Progenitor cell of endocrine pancreas (in vitro differentiated cells): Measurements from ENCODE around the gene PNPLA5. TPM values are rescaled to one million over a fixed set of nuclear protein-coding genes. Genes with fewer than 3 reads are reported as not detected.

Experiments used
- DNase-seq: peaks from one replicate; pipeline ENCODE4 v3.0.0; 2021; ENCODE audit warnings: low spot score; ENCODE audit not compliant: unreplicated experiment
- H3K27ac Mint-ChIP-seq: 2 replicates; pipeline ENCODE4 v1.8.0; 2021; ENCODE audit warnings: mild to moderate bottlenecking, moderate library complexity, mixed read lengths
- H3K27me3 Mint-ChIP-seq: 2 replicates; pipeline ENCODE4 v1.8.0; 2021; ENCODE audit warnings: mixed read lengths
- H3K36me3 Mint-ChIP-seq: 2 replicates; pipeline ENCODE4 v1.8.0; 2022; ENCODE audit warnings: mixed read lengths; ENCODE audit not compliant: insufficient read depth
- H3K4me1 Mint-ChIP-seq: 2 replicates; pipeline ENCODE4 v1.8.0; 2021; ENCODE audit warnings: low read depth, mixed read lengths
- H3K4me3 Mint-ChIP-seq: 2 replicates; pipeline ENCODE4 v1.8.0; 2021; ENCODE audit warnings: low read depth, mild to moderate bottlenecking, moderate library complexity, mixed read lengths
- H3K9me3 Mint-ChIP-seq: 2 replicates; pipeline ENCODE4 v1.8.0; 2021; ENCODE audit warnings: low read depth, mixed read lengths
- total RNA-seq: library from RNA; stranded (reverse); gene quantifications from 2 replicates; pipeline ENCODE4 v1.2.1, GENCODE V29; 2021
- TF ChIP-seq, protein P1 (sequence below): fragments of 200-600 bp; sonication (generic); IDR thresholded peaks from one replicate; pipeline ENCODE4 v1.5.0; 2021; ENCODE audit warnings: antibody characterized with exemption, mild to moderate bottlenecking; ENCODE audit not compliant: unreplicated experiment

The PNPLA5 gene
- total RNA-seq, 1 donor from 2014 or later: not detected

DNA sequence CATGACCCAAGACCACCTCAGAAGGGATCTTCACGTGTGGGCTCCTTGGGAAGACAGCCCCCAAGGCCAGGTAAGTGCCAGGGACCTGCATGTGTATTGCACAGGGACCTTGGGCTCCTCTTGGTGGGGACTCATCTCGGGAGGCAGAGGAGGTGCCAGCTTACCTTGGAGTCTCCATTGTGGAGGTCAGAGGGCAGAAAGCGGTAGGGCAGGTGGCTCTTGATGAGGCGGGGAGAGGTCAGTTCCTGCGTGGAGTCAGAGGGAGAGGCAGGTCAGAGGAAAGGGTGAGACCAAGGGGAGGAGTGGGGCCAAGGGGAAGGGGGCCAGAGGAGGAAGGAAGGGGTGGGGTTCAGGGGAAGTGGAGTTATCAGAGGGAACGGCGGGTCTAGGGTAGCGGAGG is 52.0 kb downstream of the PNPLA5 start:
- no peak for DNase-seq
- TF ChIP-seq, protein P1, sequence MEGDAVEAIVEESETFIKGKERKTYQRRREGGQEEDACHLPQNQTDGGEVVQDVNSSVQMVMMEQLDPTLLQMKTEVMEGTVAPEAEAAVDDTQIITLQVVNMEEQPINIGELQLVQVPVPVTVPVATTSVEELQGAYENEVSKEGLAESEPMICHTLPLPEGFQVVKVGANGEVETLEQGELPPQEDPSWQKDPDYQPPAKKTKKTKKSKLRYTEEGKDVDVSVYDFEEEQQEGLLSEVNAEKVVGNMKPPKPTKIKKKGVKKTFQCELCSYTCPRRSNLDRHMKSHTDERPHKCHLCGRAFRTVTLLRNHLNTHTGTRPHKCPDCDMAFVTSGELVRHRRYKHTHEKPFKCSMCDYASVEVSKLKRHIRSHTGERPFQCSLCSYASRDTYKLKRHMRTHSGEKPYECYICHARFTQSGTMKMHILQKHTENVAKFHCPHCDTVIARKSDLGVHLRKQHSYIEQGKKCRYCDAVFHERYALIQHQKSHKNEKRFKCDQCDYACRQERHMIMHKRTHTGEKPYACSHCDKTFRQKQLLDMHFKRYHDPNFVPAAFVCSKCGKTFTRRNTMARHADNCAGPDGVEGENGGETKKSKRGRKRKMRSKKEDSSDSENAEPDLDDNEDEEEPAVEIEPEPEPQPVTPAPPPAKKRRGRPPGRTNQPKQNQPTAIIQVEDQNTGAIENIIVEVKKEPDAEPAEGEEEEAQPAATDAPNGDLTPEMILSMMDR: no peak
- no peaks in the 10 kb centered on the region for H3K27me3 Mint-ChIP-seq
- peaks cover 3% of the 10 kb centered on the region for H3K36me3 Mint-ChIP-seq
- H3K9me3 Mint-ChIP-seq: no peaks in the 10 kb centered on the region
- no peak overlapping the region for H3K4me3 Mint-ChIP-seq
- no peaks in the 10 kb centered on the region for H3K4me1 Mint-ChIP-seq
- no peak overlapping the region for H3K27ac Mint-ChIP-seq

DNA sequence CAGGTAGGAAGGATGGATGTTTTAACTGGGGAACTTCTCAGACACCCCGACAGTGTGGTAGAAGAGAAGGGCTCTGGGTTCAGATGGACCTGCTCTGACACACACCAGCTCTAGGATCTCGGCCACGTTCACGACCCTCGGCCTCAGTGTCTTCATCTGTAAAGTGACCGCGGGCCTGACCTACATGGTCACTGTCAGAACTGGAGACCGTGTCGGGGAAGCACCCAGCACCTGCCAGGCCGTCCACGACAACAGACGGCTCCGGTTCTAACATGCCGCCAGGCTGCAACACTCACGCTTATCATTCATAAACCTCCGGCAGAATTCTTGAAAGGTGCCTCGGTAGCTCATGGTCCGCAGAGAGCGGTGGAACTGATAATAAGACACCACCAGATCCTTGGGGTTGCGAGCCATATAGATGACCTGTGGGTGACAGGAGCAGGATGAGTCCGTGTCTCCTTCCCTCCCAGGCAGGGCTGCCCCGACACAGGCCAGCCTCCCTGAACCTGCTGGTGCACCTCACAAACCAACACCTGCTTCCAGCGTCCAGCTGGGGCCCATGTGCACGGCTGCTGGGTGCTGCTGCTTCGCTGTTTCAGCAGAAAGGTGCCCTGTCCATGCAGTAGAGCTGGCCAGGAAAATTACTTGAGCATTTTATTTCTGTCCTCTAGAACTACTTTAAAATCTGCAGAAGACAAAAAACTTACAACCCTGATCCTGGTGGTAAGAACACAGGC is 53.1 kb downstream of the PNPLA5 start:
- DNase-seq: no peak
- no peak overlapping the region for H3K27ac Mint-ChIP-seq
- TF ChIP-seq, protein P1: no peak
- no peak overlapping the region for H3K4me3 Mint-ChIP-seq
- no peaks in the 10 kb centered on the region for H3K4me1 Mint-ChIP-seq
- H3K9me3 Mint-ChIP-seq: no peaks in the 10 kb centered on the region
- H3K27me3 Mint-ChIP-seq: no peaks in the 10 kb centered on the region
- H3K36me3 Mint-ChIP-seq: peaks cover 3% of the 10 kb centered on the region

DNA sequence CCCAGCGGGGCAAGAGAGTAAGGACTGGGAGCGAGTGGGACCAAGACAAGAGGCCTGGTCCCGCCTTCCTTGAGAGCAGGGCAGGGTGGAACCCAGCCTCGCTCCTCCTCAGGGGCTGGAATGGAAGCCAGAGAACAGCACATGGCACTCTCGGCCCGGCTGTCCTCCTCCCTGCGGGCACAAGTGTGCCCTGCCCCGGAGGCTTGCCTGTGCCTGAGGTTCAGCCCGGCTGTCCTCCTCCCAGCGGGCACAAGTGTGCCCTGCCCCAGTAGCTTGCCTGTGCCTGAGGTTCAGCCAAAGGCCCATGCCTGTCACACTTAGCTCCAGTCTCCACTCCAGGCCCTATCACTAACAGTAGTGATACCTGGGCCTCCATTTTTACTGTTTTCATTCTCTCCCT is 53.7 kb downstream of the PNPLA5 start:
- TF ChIP-seq, protein P1: no peak
- Mint-ChIP-seq H3K27ac (no peak overlapping the region), H3K36me3 (peaks cover 3% of the 10 kb centered on the region), H3K9me3 (no peaks in the 10 kb centered on the region), H3K27me3 (no peaks in the 10 kb centered on the region), H3K4me3 (no peak overlapping the region), H3K4me1 (no peaks in the 10 kb centered on the region)
- DNase-seq: no peak

DNA sequence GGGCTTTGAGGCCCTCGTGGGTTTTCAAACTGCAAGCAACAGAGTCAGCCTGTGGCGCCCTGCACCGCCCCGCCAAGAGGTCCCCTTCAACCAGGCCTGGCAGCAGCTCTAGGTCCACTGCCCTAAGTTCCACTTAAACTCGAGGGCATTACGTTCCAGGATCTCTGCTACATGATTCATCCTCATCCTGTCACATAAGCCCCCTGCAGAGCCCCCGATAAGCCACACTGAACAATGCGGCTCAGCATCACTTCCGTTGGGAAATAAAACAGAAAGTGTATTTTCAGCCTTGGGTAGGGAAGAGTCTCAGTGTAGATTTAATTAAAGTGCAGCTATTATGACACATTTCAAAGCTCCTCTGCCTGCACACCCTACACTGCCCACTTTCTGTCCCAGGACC is 54.1 kb downstream of the PNPLA5 start:
- no peak for DNase-seq
- TF ChIP-seq, protein P1: no peak
- H3K4me1 Mint-ChIP-seq: no peaks in the 10 kb centered on the region
- H3K36me3 Mint-ChIP-seq: peaks cover 3% of the 10 kb centered on the region
- H3K27me3 Mint-ChIP-seq: no peaks in the 10 kb centered on the region
- no peaks in the 10 kb centered on the region for H3K9me3 Mint-ChIP-seq
- no peak overlapping the region for H3K4me3 Mint-ChIP-seq
- H3K27ac Mint-ChIP-seq: no peak overlapping the region

DNA sequence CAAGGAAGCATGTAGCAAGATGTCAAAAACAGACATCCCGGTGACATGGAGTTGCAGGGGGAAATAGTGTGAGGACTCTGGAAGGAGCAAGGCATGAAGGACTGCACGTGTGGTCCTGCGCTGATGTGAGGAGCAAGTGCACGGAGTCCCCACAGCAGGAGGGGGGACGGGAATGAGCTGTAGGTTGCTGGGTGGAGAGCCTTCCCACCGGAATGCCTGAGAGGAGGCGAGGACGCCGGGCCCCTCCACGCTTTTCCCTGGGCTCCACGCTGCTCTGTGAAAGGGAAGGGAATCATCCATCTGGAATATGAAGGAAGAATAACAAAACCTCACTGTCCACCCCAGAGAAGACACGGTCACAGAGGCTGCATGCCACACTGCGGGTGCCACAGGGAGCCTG is 56.1 kb downstream of the PNPLA5 start:
- Mint-ChIP-seq H3K36me3 (peaks cover 3% of the 10 kb centered on the region), H3K4me3 (no peak overlapping the region), H3K27ac (no peak overlapping the region), H3K4me1 (no peaks in the 10 kb centered on the region), H3K27me3 (no peaks in the 10 kb centered on the region), H3K9me3 (no peaks in the 10 kb centered on the region)
- TF ChIP-seq, protein P1: no peak
- no peak for DNase-seq
